Stimulated activated CD4-positive, alpha-beta T cell treated with anti-CD3 and anti-CD28 coated beads, Interleukin-12 subunit alpha, Interleukin-12 subunit beta, amount 100 ng/mL, for 48 hours (primary cell): ENCODE results near the gene TNKS2.

Experiments used
- DNase-seq, 3 donors: peaks; one replicate each; pipeline ENCODE4 v3.0.0-alpha.2; 2020; ENCODE audit warnings: low read depth in 2 of 3, low spot score in 1 of 3

TNKS2 gene

GRCh38 chr10:91908337-91909116 lies 110.3 kb downstream of the TNKS2 start:
- DNase-seq = peak; percentile 42 to 66 (median 48)

- DNase-seq = peak; percentile 25 to 34 (median 32)
Observed at GRCh38 chr10:91909117-91909677, 111.0 kb downstream of the TNKS2 start, which contains the start of gene FGFBP3. TSS of gene FGFBP3 (minus strand) at chr10:91909486. CDS start at chr10:91908969, 517 bp downstream.

- no peak for DNase-seq
Observed at GRCh38 chr10:91910467-91910866, 112.2 kb downstream of the TNKS2 start.
